Stimulated activated CD4-positive, alpha-beta T cell treated with anti-CD3 and anti-CD28 coated beads, Interleukin-2, amount 100 ng/mL, for 48 hours (primary cell): ENCODE measurements around the gene YTHDF2.
"Not testable (repeated sequence)": the region's sequence is repeated elsewhere in the genome, so short reads cannot be mapped to it uniquely, and the experiment has no call there.

ENCODE experiments used
- DNase-seq, 2 donors: peaks; one replicate each; pipeline ENCODE4 v3.0.0-alpha.2; 2020

Gene YTHDF2

GRCh38 chr1:28736450-28737306, at the start of gene YTHDF2:
Gene YTHDF2 (plus strand): TSS chr1:28736940. CDS start chr1:28737121, 181 bp downstream.
- DNase-seq, result peak; percentile 98

- DNase-seq, result not testable (repeated sequence)
Measured at GRCh38 chr1:28691627-28692026, 45.1 kb upstream of the YTHDF2 start.

GRCh38 chr1:28703629-28704028, 33.1 kb upstream of the YTHDF2 start:
- no peak for DNase-seq

- no peak for DNase-seq
Measured at GRCh38 chr1:28716336-28716735, 20.4 kb upstream of the YTHDF2 start.

- DNase-seq, result no peak
Measured at GRCh38 chr1:28718166-28718565, 18.6 kb upstream of the YTHDF2 start.

GRCh38 chr1:28718586-28719331, 18.0 kb upstream of the YTHDF2 start:
- no peak for DNase-seq

GRCh38 chr1:28719332-28719619, 17.5 kb upstream of the YTHDF2 start:
- no peak for DNase-seq

GRCh38 chr1:28720376-28720775, 16.4 kb upstream of the YTHDF2 start:
- no peak for DNase-seq

GRCh38 chr1:28721927-28722326, 14.8 kb upstream of the YTHDF2 start:
- DNase-seq, result not testable (repeated sequence)

- not testable (repeated sequence) for DNase-seq
Measured at GRCh38 chr1:28725365-28725764, 11.4 kb upstream of the YTHDF2 start.

- no peak for DNase-seq
Measured at GRCh38 chr1:28735961-28736449, 735 bp upstream of the YTHDF2 start.

- peak; percentile 37 to 52 for DNase-seq
Measured at GRCh38 chr1:28737307-28738132, 780 bp downstream of the YTHDF2 start.

- DNase-seq, result no peak
Measured at GRCh38 chr1:28740118-28740517, 3.4 kb downstream of the YTHDF2 start.

GRCh38 chr1:28744184-28744583, 7.4 kb downstream of the YTHDF2 start:
- no peak for DNase-seq

GRCh38 chr1:28745653-28746173, 9.0 kb downstream of the YTHDF2 start:
- no peak for DNase-seq

- no peak for DNase-seq
Measured at GRCh38 chr1:28750330-28750729, 13.6 kb downstream of the YTHDF2 start.

GRCh38 chr1:28750771-28751294, 14.1 kb downstream of the YTHDF2 start:
- DNase-seq, result not testable (repeated sequence)

GRCh38 chr1:28751315-28752060, 14.7 kb downstream of the YTHDF2 start:
- no peak for DNase-seq

- DNase-seq, result no peak
Measured at GRCh38 chr1:28755701-28756100, 19.0 kb downstream of the YTHDF2 start.

GRCh38 chr1:28756846-28757245, 20.1 kb downstream of the YTHDF2 start:
- DNase-seq, result no peak

- no peak for DNase-seq
Measured at GRCh38 chr1:28758420-28758819, 21.7 kb downstream of the YTHDF2 start.

GRCh38 chr1:28759257-28759656, 22.5 kb downstream of the YTHDF2 start:
- no peak for DNase-seq
